Adipose tissue (tissue), 3 donors: Measurements from ENCODE around the gene CLCN7. TPM values are rescaled to one million over a fixed set of nuclear protein-coding genes. Genes with fewer than 3 reads are reported as not detected.
"Not testable (repeated sequence)": the region's sequence is repeated elsewhere in the genome, so short reads cannot be mapped to it uniquely, and the experiment has no call there.

Experiments
- H3K27ac ChIP-seq: one replicate; pipeline ENCODE4 v1.5.1; 2013; ENCODE audit warnings: low read depth, low read length
- WGBS, 3 donors: extraction: QIAGEN DNeasy Blood & Tissue Kit; methylation state at CpG; one replicate each; pipeline ENCODE4 v1.1.7; 2013; 5-methylcytosine and 5-hydroxymethylcytosine counted together
- polyA plus RNA-seq, 3 donors: library from polyadenylated mRNA; stranded (reverse); fragments of 200-250 nt; gene quantifications; one replicate each; pipeline ENCODE4 v1.2.3, GENCODE V29; 2013
- donor health status: healthy with polysubstance abuse.
- donor health status: Bipolar disorder and iron deficiency.
- donor health status: healthy.

CLCN7 gene
- polyA plus RNA-seq, 3 donors, result 31.5 to 51.7 (median 33.9) TPM

DNA sequence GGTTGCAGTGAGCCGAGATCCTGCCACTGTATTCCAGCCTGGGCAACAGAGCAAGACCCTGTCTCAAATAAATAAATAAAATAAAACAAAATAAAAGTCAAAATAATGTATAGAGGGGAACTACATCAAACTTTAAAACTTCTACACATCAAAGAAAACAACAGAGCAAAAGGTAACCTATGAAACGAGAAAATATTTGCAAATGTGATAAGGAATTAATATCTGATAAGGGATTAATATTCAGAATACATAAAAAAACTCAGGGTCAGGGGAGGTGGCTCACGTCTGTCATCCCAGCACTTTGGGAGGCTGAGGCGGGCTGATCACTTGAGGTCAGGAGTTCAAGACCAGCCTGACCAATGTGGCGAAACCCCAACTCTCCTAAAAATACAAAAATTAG lies 5.7 kb downstream of the CLCN7 start:
- not testable (repeated sequence) for H3K27ac ChIP-seq
- 73 to 87% (median 86%) methylated on average over 5 of the region's 5 CpGs for WGBS, 3 donors

- H3K27ac ChIP-seq, result no peak overlapping the region
- WGBS, 3 donors, result 77 to 88% (median 78%) methylated on average over 22 of the region's 22 CpGs
Measured at GRCh38 chr16:1468426-1468810, 6.4 kb downstream of the CLCN7 start.

GRCh38 chr16:1466968-1467521 lies 7.8 kb downstream of the CLCN7 start:
- WGBS, 3 donors, result 77 to 78% (median 78%) methylated on average over 14 of the region's 14 CpGs
- no peak overlapping the region for H3K27ac ChIP-seq

DNA sequence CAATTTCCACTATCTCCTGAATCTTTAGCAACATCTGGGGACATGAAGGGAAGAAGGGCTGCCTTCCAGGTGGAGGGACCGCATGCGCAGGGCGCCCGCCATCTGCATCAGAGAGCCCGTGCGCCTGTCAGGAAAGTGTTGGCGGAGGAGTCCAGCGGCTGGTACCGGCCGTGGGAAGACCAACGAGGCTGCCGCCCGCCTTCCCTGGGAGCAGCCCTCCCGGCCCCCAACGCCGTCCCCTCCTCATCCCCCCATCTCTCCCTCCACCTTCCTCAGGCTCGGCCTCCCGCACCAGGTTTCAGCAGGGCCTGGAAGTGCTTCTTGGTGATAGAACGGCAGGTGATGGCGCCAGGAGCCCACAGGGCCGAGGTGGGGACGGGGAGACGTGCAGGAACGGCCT lies 8.8 kb downstream of the CLCN7 start:
- WGBS, 3 donors, result 91 to 93% (median 93%) methylated on average over 20 to 24 of the region's 24 CpGs
- H3K27ac ChIP-seq, result no peak overlapping the region

GRCh38 chr16:1465567-1465915 lies 9.3 kb downstream of the CLCN7 start:
- 92 to 94% (median 93%) methylated on average over 7 to 13 of the region's 13 CpGs for WGBS, 3 donors
- H3K27ac ChIP-seq, result no peak overlapping the region

DNA sequence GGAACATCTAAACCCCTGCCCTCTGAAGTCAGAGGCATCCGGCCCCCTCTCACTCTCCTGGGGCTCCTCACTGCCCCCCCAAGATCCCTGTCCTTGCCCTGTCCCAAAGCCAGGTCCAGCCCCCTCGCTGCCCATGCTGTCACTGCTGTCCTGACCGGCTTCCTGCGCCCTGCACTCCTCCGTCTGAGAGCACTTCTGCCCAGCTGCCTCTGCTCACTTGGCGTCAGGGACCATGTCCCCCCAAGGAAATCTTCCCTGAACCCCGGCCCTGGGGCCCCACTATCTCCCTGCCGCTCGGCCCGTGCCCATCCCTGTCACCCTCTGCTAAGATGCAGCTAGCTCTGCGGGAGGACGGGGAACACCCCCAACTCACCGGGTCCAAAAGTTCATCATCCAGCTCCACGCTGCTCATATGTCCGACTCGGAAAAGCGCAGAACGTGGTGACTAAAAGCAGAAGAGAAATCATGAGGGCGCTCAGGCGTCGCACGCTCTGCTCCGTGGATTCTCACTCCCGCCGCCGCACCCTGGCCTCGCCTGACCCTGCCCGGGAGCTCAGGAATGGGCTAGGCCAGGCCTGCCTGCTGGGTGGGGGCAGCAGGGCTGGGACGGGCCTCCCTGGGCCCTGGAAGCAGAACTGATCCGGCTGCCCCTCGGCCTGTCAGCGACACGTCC lies 9.8 kb downstream of the CLCN7 start:
- H3K27ac ChIP-seq, result no peak overlapping the region
- whole genome bisulfite sequencing, 3 donors, result 91 to 95% (median 93%) methylated on average over 33 of the region's 33 CpGs

DNA sequence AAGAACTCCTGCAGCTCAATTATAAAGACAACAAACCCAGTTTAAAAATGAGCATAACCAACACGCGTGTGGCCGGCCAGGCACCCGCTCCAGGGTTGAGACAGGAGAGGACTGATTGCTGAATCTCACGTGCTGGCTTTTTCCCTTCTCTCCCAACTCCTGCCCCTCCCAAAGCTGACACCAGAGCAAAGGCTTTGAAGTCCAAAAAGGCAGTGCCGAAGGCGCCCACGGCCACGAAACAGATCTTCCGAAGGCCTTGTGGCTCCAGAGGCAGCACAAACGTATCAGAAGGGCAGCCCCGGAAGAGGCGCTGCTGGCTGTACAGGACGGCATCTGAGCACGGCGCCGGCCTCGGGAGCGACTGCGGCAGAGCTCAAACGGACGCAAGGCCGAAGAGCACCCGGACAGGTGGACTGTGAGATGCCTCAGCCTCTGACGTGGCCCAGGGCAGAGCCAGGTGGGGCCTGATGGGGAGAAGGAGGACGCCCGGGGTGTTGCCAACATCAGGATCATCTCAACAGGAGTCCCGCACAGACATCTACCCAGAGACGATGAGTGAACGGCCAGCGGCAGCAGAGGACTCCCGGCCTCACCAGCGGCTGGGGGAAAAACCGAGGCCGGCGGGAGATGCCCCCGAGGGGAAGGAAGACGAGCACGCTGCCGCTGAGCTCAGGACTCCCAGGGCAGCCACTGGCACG lies 10.5 kb downstream of the CLCN7 start:
- 90 to 91% (median 91%) methylated on average over 37 to 41 of the region's 41 CpGs for WGBS, 3 donors
- no peak overlapping the region for H3K27ac ChIP-seq

GRCh38 chr16:1461146-1461545 lies 13.7 kb downstream of the CLCN7 start:
- WGBS, 3 donors, result 86 to 89% (median 87%) methylated on average over 22 to 24 of the region's 24 CpGs
- H3K27ac ChIP-seq, result no peak overlapping the region

GRCh38 chr16:1460602-1461138 lies 14.2 kb downstream of the CLCN7 start:
- no peak overlapping the region for H3K27ac ChIP-seq
- 91 to 93% (median 92%) methylated on average over 30 of the region's 30 CpGs for WGBS, 3 donors

DNA sequence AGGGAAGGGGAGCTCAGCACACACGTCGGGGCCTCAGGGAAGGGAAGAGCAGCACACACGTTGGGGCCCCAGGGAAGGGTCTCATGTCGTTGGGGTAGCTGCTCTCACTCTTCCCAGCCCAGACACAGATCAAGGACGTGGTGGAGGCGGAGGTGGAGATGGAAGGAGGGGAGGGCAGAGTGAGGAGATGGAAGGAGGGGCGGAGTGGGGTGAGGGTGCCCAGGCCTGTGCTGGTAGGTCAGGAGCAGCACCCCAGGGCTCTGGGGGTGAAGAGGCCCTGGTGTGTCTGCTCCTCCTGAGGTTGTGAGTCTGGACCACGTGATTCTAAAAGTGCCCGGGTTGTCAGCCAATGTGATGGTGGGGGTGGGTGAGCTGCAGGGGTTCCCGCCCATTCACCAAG lies 14.9 kb downstream of the CLCN7 start:
- 74 to 86% (median 84%) methylated on average over 7 to 10 of the region's 10 CpGs for WGBS, 3 donors

GRCh38 chr16:1458977-1459341 lies 15.9 kb downstream of the CLCN7 start:
- 62 to 75% (median 75%) methylated on average over 14 of the region's 14 CpGs for WGBS, 3 donors
- H3K27ac ChIP-seq, result no peak overlapping the region

More for the DNA sequence above, 14.9 kb downstream of the CLCN7 start:
- no peak overlapping the region for H3K27ac ChIP-seq

GRCh38 chr16:1458336-1458976 lies 16.4 kb downstream of the CLCN7 start:
- no peak overlapping the region for H3K27ac ChIP-seq
- WGBS, 3 donors, result 87 to 93% (median 89%) methylated on average over 26 of the region's 26 CpGs

DNA sequence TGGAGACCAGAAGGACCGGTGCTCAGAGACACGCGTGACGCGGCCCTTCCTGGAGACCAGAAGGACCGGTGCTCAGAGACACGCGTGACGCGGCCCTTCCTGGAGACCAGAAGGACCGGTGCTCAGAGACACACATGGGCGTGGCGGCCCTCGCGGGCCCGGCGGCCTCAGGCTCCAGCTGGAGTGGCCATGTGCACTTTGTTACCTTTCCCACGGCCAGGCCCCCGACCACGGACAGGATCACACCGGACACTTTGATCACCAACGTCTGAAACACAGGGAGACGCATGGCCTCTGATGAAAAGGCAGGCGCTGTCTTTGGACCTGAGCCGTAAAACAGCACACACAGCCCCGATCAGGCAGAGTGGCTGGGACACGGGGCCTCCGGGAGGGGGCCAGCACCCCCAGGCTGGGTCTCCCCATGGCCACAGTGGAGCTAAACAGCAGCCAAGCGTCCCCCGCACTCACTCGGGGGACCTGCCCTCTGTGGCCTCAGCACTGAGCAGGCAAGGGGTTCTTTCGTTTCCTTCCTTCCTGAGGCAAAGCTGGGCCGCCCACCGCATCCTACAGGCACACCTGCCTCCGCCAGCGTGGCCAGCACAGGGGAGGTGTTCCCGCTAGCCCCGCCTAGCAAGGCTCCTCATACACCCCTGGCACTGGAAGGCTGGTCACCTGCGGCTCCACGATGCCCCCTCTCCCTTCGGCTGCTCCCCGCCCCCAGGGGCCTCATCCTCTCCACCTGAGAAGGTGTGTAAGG lies 17.2 kb downstream of the CLCN7 start:
- H3K27ac ChIP-seq, result no peak overlapping the region
- 79 to 90% (median 84%) methylated on average over 42 of the region's 42 CpGs for WGBS, 3 donors

GRCh38 chr16:1456951-1457350 lies 17.9 kb downstream of the CLCN7 start:
- 85 to 93% (median 91%) methylated on average over 16 of the region's 16 CpGs for WGBS, 3 donors
- no peak overlapping the region for H3K27ac ChIP-seq

- H3K27ac ChIP-seq, result no peak overlapping the region
- WGBS, 3 donors, result 93 to 95% (median 94%) methylated on average over 39 to 41 of the region's 41 CpGs
Measured at GRCh38 chr16:1455190-1456171, 19.3 kb downstream of the CLCN7 start.

DNA sequence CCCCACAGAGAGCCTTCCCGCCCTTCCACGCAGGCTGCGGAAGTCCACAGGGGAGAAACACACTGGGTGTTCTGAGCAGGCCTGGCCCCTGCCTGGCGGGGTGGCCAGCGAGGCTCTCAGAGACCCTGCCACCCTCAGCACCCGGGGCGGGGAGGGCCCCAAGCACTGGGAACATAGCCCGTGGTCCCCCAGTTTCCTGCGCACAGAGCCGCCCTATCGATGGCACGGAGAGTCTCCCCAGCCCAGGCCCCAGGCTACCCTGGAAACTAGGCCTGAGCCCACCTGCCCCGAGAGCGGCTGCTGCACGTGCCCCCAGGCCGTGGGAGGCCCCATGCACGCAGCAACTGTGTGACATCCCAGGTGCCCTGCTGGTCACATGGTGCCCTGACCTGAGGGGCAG lies 20.3 kb downstream of the CLCN7 start:
- WGBS, 3 donors, result 91 to 93% (median 93%) methylated on average over 17 of the region's 17 CpGs
- no peak overlapping the region for H3K27ac ChIP-seq

DNA sequence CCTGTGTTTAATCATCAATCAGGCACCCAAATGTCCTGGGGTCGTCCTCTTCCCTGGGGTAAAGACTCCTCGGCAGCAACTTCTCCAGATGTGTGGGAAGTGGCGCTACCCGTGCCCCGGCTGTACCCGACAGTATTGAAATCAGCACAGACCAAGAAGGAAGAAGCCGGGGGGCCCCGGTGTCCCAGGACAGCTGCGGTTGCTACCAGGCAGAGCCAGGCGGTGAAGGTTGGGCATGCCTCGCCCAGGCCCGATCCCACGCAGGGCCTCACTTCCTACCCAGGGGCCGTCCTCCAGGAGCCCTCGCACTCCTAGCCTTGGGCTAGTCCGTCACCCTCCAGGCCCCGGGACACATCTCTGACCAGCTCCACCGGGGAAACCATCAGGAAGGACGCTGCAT lies 21.5 kb downstream of the CLCN7 start:
- 93 to 95% (median 93%) methylated on average over 16 to 19 of the region's 19 CpGs for whole genome bisulfite sequencing, 3 donors

More for the DNA sequence above, 21.5 kb downstream of the CLCN7 start:
- H3K27ac ChIP-seq, result no peak overlapping the region
